MCF 10A (cell line): ENCODE data around the gene CAMSAP2. TPM values are rescaled to one million over a fixed set of nuclear protein-coding genes. Genes with fewer than 3 reads are reported as not detected.

Source experiments
- BruUV-seq: library from RNA; stranded (reverse); fragments of 400-500 nt; replicated peaks from 2 replicates; lab custom pipeline; 2021; lab: Mats Ljungman, UMichigan
- CTCF ChIA-PET: fragments of 300-600 bp; sonication (Branson Sonifier 250); formaldehyde crosslinking; extraction: SDS; loops from one replicate; lab custom pipeline; 2021; ENCODE audit warnings: antibody characterized with exemption, inconsistent platforms; lab: Yijun Ruan, JAX
- POLR2A ChIA-PET: fragments of 300-600, 350-650 bp; sonication (Branson Sonifier 250); formaldehyde crosslinking; extraction: SDS; loops from one replicate; lab custom pipeline; 2020; ENCODE audit warnings: antibody characterized with exemption, inconsistent platforms; lab: Yijun Ruan, JAX
- DNase-seq: peaks from one replicate; pipeline ENCODE4 v3.0.0-alpha.2; 2018; ENCODE audit not compliant: unreplicated experiment
- H3K27ac Mint-ChIP-seq: one replicate; pipeline ENCODE4 v1.8.0; 2022; ENCODE audit warnings: mild to moderate bottlenecking, low read depth, mixed read lengths; ENCODE audit not compliant: unreplicated experiment
- H3K27me3 Mint-ChIP-seq: one replicate; pipeline ENCODE4 v1.8.0; 2022; ENCODE audit warnings: mixed read lengths; ENCODE audit not compliant: insufficient read depth, unreplicated experiment
- H3K36me3 Mint-ChIP-seq: one replicate; pipeline ENCODE4 v1.8.0; 2022; ENCODE audit warnings: mild to moderate bottlenecking, moderate library complexity, mixed read lengths; ENCODE audit not compliant: insufficient read depth, unreplicated experiment
- H3K4me1 Mint-ChIP-seq: one replicate; pipeline ENCODE4 v1.8.0; 2022; ENCODE audit warnings: mixed read lengths; ENCODE audit not compliant: insufficient read depth, unreplicated experiment
- H3K4me3 Mint-ChIP-seq: one replicate; pipeline ENCODE4 v1.8.0; 2022; ENCODE audit warnings: mild to moderate bottlenecking, moderate library complexity, mixed read lengths; ENCODE audit not compliant: unreplicated experiment
- H3K9me3 Mint-ChIP-seq: one replicate; pipeline ENCODE4 v1.8.0; 2022; ENCODE audit warnings: mixed read lengths; ENCODE audit not compliant: unreplicated experiment
- intact Hi-C: fragments of 100-400 bp; cut with micrococcal nuclease; formaldehyde crosslinking; loops from 2 replicates; pipeline ENCODE4 v1.14.1; 2022
- total RNA-seq: library from RNA; stranded (reverse); gene quantifications from 2 replicates; pipeline ENCODE4 v1.2.3, GENCODE V29; 2022
- TF ChIP-seq, protein P1 (sequence below): fragments of 200-600 bp; IDR thresholded peaks from one replicate; pipeline ENCODE4 v1.8.0; 2022; ENCODE audit warnings: antibody characterized with exemption, mild to moderate bottlenecking; ENCODE audit not compliant: unreplicated experiment

The CAMSAP2 gene
- total RNA-seq, 1 experiment from 2014 or later = 209 TPM

DNA sequence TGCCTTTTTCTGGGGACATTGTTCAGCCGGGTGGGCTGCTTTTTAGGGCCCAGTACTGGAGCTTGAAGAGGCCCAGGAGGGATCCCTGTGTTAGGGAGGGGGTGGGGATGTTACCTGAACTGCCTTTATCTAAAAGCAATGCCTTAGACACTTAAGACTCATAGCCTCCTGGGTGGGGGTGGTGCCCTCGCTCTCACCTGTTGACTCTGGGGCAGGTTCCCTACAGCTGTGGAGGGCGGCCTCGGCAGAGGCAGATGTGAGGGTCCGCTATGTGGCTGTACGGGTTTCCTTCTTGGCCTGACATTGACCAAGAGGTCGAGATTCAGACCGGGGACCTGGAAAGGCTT lies 156.7 kb downstream of the CAMSAP2 start:
- Mint-ChIP-seq H3K4me1 (peaks cover 71% of the 10 kb centered on the region), H3K4me3 (peak overlapping the region; percentile 92), H3K36me3 (peaks cover 32% of the 10 kb centered on the region), H3K27me3 (no peaks in the 10 kb centered on the region), H3K27ac (peak overlapping the region; percentile 89), H3K9me3 (no peaks in the 10 kb centered on the region)
- DNase-seq = peak; percentile 62
- no TSS peak for BruUV-seq
- TF ChIP-seq, protein P1, sequence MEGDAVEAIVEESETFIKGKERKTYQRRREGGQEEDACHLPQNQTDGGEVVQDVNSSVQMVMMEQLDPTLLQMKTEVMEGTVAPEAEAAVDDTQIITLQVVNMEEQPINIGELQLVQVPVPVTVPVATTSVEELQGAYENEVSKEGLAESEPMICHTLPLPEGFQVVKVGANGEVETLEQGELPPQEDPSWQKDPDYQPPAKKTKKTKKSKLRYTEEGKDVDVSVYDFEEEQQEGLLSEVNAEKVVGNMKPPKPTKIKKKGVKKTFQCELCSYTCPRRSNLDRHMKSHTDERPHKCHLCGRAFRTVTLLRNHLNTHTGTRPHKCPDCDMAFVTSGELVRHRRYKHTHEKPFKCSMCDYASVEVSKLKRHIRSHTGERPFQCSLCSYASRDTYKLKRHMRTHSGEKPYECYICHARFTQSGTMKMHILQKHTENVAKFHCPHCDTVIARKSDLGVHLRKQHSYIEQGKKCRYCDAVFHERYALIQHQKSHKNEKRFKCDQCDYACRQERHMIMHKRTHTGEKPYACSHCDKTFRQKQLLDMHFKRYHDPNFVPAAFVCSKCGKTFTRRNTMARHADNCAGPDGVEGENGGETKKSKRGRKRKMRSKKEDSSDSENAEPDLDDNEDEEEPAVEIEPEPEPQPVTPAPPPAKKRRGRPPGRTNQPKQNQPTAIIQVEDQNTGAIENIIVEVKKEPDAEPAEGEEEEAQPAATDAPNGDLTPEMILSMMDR = no peak
- intact Hi-C loops = loop anchor here (10.0 kb wide), 1 partner anchor 219 kb away; the partner anchor contains the start of gene CACNA1S
- ChIA-PET CTCF (interaction anchor here (0.6 to 3.9 kb wide), 19 partner anchors 10 to 273 kb away, joined by 3 to 26 read pairs (median 5); no protein-coding TSS in a partner anchor), POLR2A (interaction anchor here (0.6 to 5.7 kb wide), 32 partner anchors 11 to 573 kb away, joined by 3 to 68 read pairs (median 4); partner anchors contain the start of genes CAMSAP2, DDX59, PHLDA3 and TMEM9)

- ChIA-PET POLR2A (interaction anchor here (0.6 to 5.7 kb wide), 33 partner anchors 8 to 573 kb away, joined by 3 to 68 read pairs (median 3); partner anchors contain the start of genes CAMSAP2, DDX59, PHLDA3 and TMEM9), CTCF (interaction anchor here (0.6 to 3.9 kb wide), 24 partner anchors 9 to 988 kb away, joined by 3 to 26 read pairs (median 4); no protein-coding TSS in a partner anchor)
- TF ChIP-seq, protein P1 = no peak
- no TSS peak for BruUV-seq
- peaks cover 37% of the 10 kb centered on the region for H3K36me3 Mint-ChIP-seq
- peaks cover 66% of the 10 kb centered on the region for H3K4me1 Mint-ChIP-seq
- H3K27me3 Mint-ChIP-seq = no peaks in the 10 kb centered on the region
- no peaks in the 10 kb centered on the region for H3K9me3 Mint-ChIP-seq
- intact Hi-C loops = loop anchor here (10.0 kb wide), 1 partner anchor 219 kb away; the partner anchor contains the start of gene CACNA1S
- H3K4me3 Mint-ChIP-seq = peak overlapping the region; percentile 92
- DNase-seq = no peak
- H3K27ac Mint-ChIP-seq = peak overlapping the region; percentile 89
These were observed 157.3 kb downstream of the CAMSAP2 start for GRCh38 chr1:200895801-200896530.

DNA sequence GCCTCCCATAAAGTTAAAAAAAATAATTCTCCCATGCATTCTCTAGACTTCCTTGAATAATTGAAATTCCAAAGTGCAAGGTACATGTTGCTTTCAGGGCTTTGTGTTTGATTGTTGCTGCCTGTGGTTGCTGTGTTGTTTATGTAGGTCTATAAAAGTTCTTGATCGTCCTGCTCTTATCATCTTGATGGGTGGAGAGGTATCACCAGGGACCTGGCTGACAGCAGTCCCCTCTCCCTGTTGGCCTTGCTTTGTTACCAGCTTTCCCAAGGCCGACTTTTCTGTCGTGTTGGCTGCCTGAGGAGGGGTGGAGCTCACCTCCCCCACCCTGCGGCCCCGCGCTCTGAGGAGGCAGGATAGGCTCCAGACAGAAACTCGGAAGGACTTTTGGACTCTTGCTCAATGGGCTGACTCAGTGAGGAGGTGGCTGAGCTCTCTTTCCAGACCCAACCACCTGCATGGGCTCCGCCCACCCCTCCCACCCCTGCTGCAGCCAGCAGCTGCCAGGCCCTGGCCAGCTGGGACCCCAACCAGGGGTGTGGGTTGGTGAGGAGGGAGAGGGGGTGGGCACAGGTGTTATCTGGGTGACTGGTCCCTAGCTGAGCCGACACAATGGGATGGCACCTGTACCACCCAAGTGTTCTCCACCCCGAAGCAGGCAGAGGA lies 158.0 kb downstream of the CAMSAP2 start:
- ChIA-PET POLR2A (interaction anchor here (0.8 to 5.7 kb wide), 22 partner anchors 8 to 464 kb away, joined by 3 to 68 read pairs (median 6); partner anchors contain the start of genes CAMSAP2, DDX59 and TMEM9), CTCF (interaction anchor here (0.6 to 3.9 kb wide), 17 partner anchors 8 to 988 kb away, joined by 3 to 26 read pairs (median 5); no protein-coding TSS in a partner anchor)
- Mint-ChIP-seq H3K27ac (peak overlapping the region; percentile 89), H3K4me1 (peaks cover 62% of the 10 kb centered on the region), H3K4me3 (peak overlapping the region; percentile 92), H3K36me3 (peaks cover 42% of the 10 kb centered on the region), H3K27me3 (no peaks in the 10 kb centered on the region), H3K9me3 (no peaks in the 10 kb centered on the region)
- intact Hi-C loops = loop anchor here (10.0 kb wide), 1 partner anchor 218 kb away; the partner anchor contains the start of gene CACNA1S
- TF ChIP-seq, protein P1 = no peak
- no TSS peak for BruUV-seq
- DNase-seq = peak; percentile 99
